ENCODE data around the gene IGHMBP2.

- no peak for TF ChIP-seq POLR2AphosphoS5 (IDR thresholded peaks at IDR 0.05; ENCODE audit: low read depth, low read length)
- TF ChIP-seq POLR2A (IDR thresholded peaks at IDR 0.05; ENCODE audit: low read depth, low read length) = no peak
- no peak for TF ChIP-seq TAF1 (IDR thresholded peaks at IDR 0.05; ENCODE audit: borderline replicate concordance, low read depth, low read length)
These were observed 59.0 kb downstream of the IGHMBP2 start for GRCh38 chr11:68962527-68963250.

Data from GM12892 (cell line).